HepG2 (cell line): ENCODE measurements around the gene COL26A1.

Experiments
- CREB1 ChIP-seq, 2 experiments: fragments of 450-650 bp in 1 of 2; IDR thresholded peaks; 2 replicates each; pipeline ENCODE4 v1.6.1; 2016 to 2017; ENCODE audit warnings: control low read depth in 1 of 2, mild to moderate bottlenecking in 1 of 2, missing compliant biosample characterization in 1 of 2, missing genetic modification characterization in 1 of 2
- HDAC1 ChIP-seq: sonication (generic); formaldehyde crosslinking; IDR thresholded peaks from 2 replicates; pipeline ENCODE4 v1.5.1; 2020; ENCODE audit warnings: mild to moderate bottlenecking, missing genetic modification reagents
- HES4 ChIP-seq: sonication (generic); formaldehyde crosslinking; IDR thresholded peaks from 2 replicates; pipeline ENCODE4 v1.9.0; 2021; ENCODE audit warnings: mild to moderate bottlenecking, missing genetic modification reagents, borderline replicate concordance
- HMGXB3 ChIP-seq: sonication (generic); formaldehyde crosslinking; IDR thresholded peaks from 2 replicates; pipeline ENCODE4 v1.4.0; 2020; ENCODE audit warnings: missing genetic modification reagents, borderline replicate concordance
- NPAS2 ChIP-seq: sonication (generic); formaldehyde crosslinking; IDR thresholded peaks from 2 replicates; pipeline ENCODE4 v1.8.0; 2022; ENCODE audit warnings: mild to moderate bottlenecking, missing genetic modification reagents, borderline replicate concordance
- ZNF687 ChIP-seq: sonication (generic); formaldehyde crosslinking; IDR thresholded peaks from 2 replicates; pipeline ENCODE4 v1.5.1; 2020; ENCODE audit warnings: mild to moderate bottlenecking, missing genetic modification reagents, moderate library complexity
- ZNF775 ChIP-seq: sonication (generic); formaldehyde crosslinking; IDR thresholded peaks from 2 replicates; pipeline ENCODE4 v1.4.0; 2020; ENCODE audit warnings: missing genetic modification reagents, mild to moderate bottlenecking, moderate library complexity, borderline replicate concordance
- TF ChIP-seq, protein P1 (sequence below): IDR thresholded peaks from 2 replicates; pipeline ENCODE4 v1.6.1; 2016; ENCODE audit warnings: low read depth, borderline replicate concordance
- TF ChIP-seq, protein P2 (sequence below): sonication (generic); formaldehyde crosslinking; IDR thresholded peaks from 2 replicates; pipeline ENCODE4 v1.5.0; 2020; ENCODE audit warnings: mild to moderate bottlenecking, missing genetic modification reagents, moderate library complexity

GRCh38 chr7:101597941-101598340, 235.3 kb downstream of the COL26A1 start:
- TF ChIP-seq HES4 (CRISPR knock-in tag) (no peak), ZNF687 (CRISPR knock-in tag) (no peak), CREB1 (IDR thresholded peaks at IDR 0.05) (no peak), CREB1 (CRISPR knock-in tag; IDR thresholded peaks at IDR 0.05) (no peak), ZNF775 (CRISPR knock-in tag) (no peak), HDAC1 (CRISPR knock-in tag) (no peak), NPAS2 (CRISPR knock-in tag) (no peak), HMGXB3 (CRISPR knock-in tag) (no peak)
- TF ChIP-seq, protein P1, sequence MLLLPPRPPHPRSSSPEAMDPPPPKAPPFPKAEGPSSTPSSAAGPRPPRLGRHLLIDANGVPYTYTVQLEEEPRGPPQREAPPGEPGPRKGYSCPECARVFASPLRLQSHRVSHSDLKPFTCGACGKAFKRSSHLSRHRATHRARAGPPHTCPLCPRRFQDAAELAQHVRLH (CRISPR knock-in tag): no peak
- TF ChIP-seq, protein P2, sequence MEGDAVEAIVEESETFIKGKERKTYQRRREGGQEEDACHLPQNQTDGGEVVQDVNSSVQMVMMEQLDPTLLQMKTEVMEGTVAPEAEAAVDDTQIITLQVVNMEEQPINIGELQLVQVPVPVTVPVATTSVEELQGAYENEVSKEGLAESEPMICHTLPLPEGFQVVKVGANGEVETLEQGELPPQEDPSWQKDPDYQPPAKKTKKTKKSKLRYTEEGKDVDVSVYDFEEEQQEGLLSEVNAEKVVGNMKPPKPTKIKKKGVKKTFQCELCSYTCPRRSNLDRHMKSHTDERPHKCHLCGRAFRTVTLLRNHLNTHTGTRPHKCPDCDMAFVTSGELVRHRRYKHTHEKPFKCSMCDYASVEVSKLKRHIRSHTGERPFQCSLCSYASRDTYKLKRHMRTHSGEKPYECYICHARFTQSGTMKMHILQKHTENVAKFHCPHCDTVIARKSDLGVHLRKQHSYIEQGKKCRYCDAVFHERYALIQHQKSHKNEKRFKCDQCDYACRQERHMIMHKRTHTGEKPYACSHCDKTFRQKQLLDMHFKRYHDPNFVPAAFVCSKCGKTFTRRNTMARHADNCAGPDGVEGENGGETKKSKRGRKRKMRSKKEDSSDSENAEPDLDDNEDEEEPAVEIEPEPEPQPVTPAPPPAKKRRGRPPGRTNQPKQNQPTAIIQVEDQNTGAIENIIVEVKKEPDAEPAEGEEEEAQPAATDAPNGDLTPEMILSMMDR: no peak
